OCI-LY7 (cell line): ENCODE measurements around the gene PTBP3. TPM values are rescaled to one million over a fixed set of nuclear protein-coding genes. Genes with fewer than 3 reads are reported as not detected.
A peak's percentile ranks its signal among the peaks of the same experiment; 100 is the strongest.

Experiments used
- BruUV-seq: library from RNA; stranded (reverse); fragments of 400-500 nt; replicated peaks from 2 replicates; lab custom pipeline; 2021; lab: Mats Ljungman, UMichigan
- CTCF ChIA-PET: fragments of 300-600 bp; sonication (Branson Sonifier 250); formaldehyde crosslinking; loops from one replicate; lab custom pipeline; 2022; ENCODE audit warnings: antibody characterized with exemption; ENCODE audit not compliant: unreplicated experiment; lab: Charles Lee
- POLR2A ChIA-PET: fragments of 300-600 bp; sonication (Branson Sonifier 250); formaldehyde crosslinking; loops from one replicate; lab custom pipeline; 2022; ENCODE audit warnings: antibody characterized with exemption; lab: Charles Lee
- DNase-seq: peaks from one replicate; pipeline ENCODE4 v3.0.0-alpha.2; 2015; ENCODE audit warnings: low spot score
- H2AFZ ChIP-seq: fragments of 200-600 bp; sonication (generic), shearing (Covaris generic); 2 replicates; pipeline ENCODE4 v1.6.1; 2014; ENCODE audit warnings: mild to moderate bottlenecking, antibody characterized with exemption, low read length, moderate library complexity
- H3K27ac ChIP-seq: fragments of 200-600 bp; sonication (generic); 2 replicates; pipeline ENCODE4 v1.5.1; 2014; ENCODE audit warnings: mixed run types, low read depth, mild to moderate bottlenecking, moderate library complexity, low read length, inconsistent platforms; ENCODE audit not compliant: poor library complexity, severe bottlenecking
- H3K36me3 ChIP-seq: fragments of 200-600 bp; sonication (generic); 2 replicates; pipeline ENCODE4 v1.6.1; 2014; ENCODE audit warnings: mild to moderate bottlenecking, antibody characterized with exemption, low read length, moderate library complexity, mixed read lengths; ENCODE audit not compliant: insufficient read depth
- H3K4me1 ChIP-seq: fragments of 200-600 bp; sonication (generic); 2 replicates; pipeline ENCODE4 v1.5.1; 2014; ENCODE audit warnings: mild to moderate bottlenecking, low read length; ENCODE audit not compliant: insufficient read depth, poor library complexity, severe bottlenecking
- H3K4me2 ChIP-seq: fragments of 200-600 bp; sonication (generic); 2 replicates; pipeline ENCODE4 v1.6.1; 2014; ENCODE audit warnings: mild to moderate bottlenecking, low read length
- H3K4me3 ChIP-seq: fragments of 200-600 bp; sonication (generic); 2 replicates; pipeline ENCODE4 v1.5.1; 2014; ENCODE audit warnings: mild to moderate bottlenecking, low read depth, low read length; ENCODE audit not compliant: poor library complexity, severe bottlenecking
- H3K79me2 ChIP-seq: fragments of 200-600 bp; sonication (generic); 2 replicates; pipeline ENCODE4 v1.6.1; 2016; ENCODE audit warnings: low read depth, mild to moderate bottlenecking, low read length, moderate library complexity, mixed read lengths; ENCODE audit not compliant: insufficient read depth
- H3K9me2 ChIP-seq: fragments of 200-600 bp; sonication (generic); 2 replicates; pipeline ENCODE4 v1.6.1; 2016; ENCODE audit warnings: mild to moderate bottlenecking, low read length, mixed read lengths; ENCODE audit not compliant: insufficient read depth
- H3K9me3 ChIP-seq: fragments of 200-600 bp; sonication (generic); 2 replicates; pipeline ENCODE4 v1.6.1; 2014; ENCODE audit warnings: mild to moderate bottlenecking, mixed run types, low read length, mixed read lengths
- H4K20me1 ChIP-seq: fragments of 200-600 bp; sonication (generic); 2 replicates; pipeline ENCODE4 v1.6.1; 2014; ENCODE audit warnings: mild to moderate bottlenecking, antibody characterized with exemption, low read length, moderate library complexity, mixed read lengths; ENCODE audit not compliant: insufficient read depth
- CTCF ChIP-seq: fragments of 200-600 bp; sonication (generic); conservative IDR thresholded peaks from 2 replicates; pipeline ENCODE4 v1.5.1; 2014; ENCODE audit warnings: mild to moderate bottlenecking, antibody characterized with exemption, low read length, moderate library complexity, mixed read lengths
- EZH2phosphoT487 ChIP-seq: fragments of 200-600 bp; sonication (generic); IDR thresholded peaks from 2 replicates; pipeline ENCODE4 v1.6.1; 2018; ENCODE audit warnings: low read depth, borderline replicate concordance, mild to moderate bottlenecking, mixed run types, antibody characterized with exemption, low read length, moderate library complexity, mixed read lengths
- intact Hi-C: fragments of 100-400 bp; cut with micrococcal nuclease; formaldehyde crosslinking; loops from one replicate; pipeline ENCODE4 v1.10.0; 2022; ENCODE audit not compliant: unreplicated experiment
- total RNA-seq, 2 experiments: library from RNA; depleted of rRNA in 1 of 2; stranded (reverse); fragments of >200 nt in 1 of 2; shearing (Covaris generic) in 1 of 2; gene quantifications; 2 replicates each; pipeline ENCODE4 v1.2.3, GENCODE V29; 2014 to 2022

The PTBP3 gene
- total RNA-seq, 2 experiments from 2014 or later = 38.1 to 98.2 TPM

GRCh38 chr9:112331674-112331952, 1.8 kb downstream of the PTBP3 start:
- intact Hi-C loops = loop anchor here (5.0 kb wide), 2 partner anchors 386 to 849 kb away; partner anchors contain the start of genes ECPAS and INIP
- POLR2A ChIA-PET = interaction anchor here (0.7 to 1.1 kb wide), 2 partner anchors 24 to 165 kb away, joined by 3 read pairs; no protein-coding TSS in a partner anchor

DNA sequence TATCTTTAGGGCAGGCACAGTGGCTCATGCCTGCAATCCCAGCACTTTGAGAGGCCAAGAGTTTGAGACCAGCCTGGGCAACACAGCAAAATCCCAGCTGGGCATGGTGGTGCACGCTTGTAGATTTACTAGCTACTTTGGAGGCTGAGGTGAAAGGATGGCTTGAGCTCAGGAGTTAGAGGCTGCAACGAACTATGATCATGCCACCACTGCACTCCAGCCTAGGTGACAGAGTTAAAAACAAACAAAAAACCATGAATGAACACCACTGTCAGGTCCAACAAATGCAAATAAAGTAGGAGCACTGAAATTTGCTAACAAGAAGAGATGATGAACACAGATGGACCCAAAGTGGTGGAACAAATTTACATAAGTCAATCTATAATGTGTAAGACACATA, 4.9 kb downstream of the PTBP3 start:
- BruUV-seq = no TSS peak
- POLR2A ChIA-PET = interaction anchor here (0.7 to 1.5 kb wide), 3 partner anchors 9 to 234 kb away, joined by 3 to 9 read pairs (median 7); no protein-coding TSS in a partner anchor

More at GRCh38 chr9:112331674-112331952, 1.8 kb downstream of the PTBP3 start:
- H3K27ac ChIP-seq = peak overlapping the region; percentile 91
- peaks cover 23% of the 10 kb centered on the region for H3K4me1 ChIP-seq
- BruUV-seq = no TSS peak
- H3K79me2 ChIP-seq = peaks cover 62% of the 10 kb centered on the region
- DNase-seq = peak; percentile 17
- no peaks in the 10 kb centered on the region for H3K9me3 ChIP-seq
- peaks cover 26% of the 10 kb centered on the region for H3K36me3 ChIP-seq
- H2AFZ ChIP-seq = no peak overlapping the region
- CTCF ChIA-PET = no interaction called here
- H3K4me3 ChIP-seq = peak overlapping the region; percentile 86
- H3K9me2 ChIP-seq = no peaks in the 10 kb centered on the region
- no peak for TF ChIP-seq CTCF
- TF ChIP-seq EZH2phosphoT487 = no peak
- peaks cover 11% of the 10 kb centered on the region; the same call in 1 of the 2 replicates for H4K20me1 ChIP-seq
- peak overlapping the region; percentile 89 for H3K4me2 ChIP-seq

More for the DNA sequence above, 4.9 kb downstream of the PTBP3 start:
- Histone ChIP-seq H2AFZ (no peak overlapping the region), H3K9me2 (no peaks in the 10 kb centered on the region), H3K36me3 (peaks cover 56% of the 10 kb centered on the region), H3K4me3 (no peak overlapping the region), H3K27ac (no peak overlapping the region), H3K79me2 (peaks cover 92% of the 10 kb centered on the region), H4K20me1 (peaks cover 11% of the 10 kb centered on the region; the same call in 1 of the 2 replicates), H3K4me2 (no peak overlapping the region), H3K4me1 (peaks cover 21% of the 10 kb centered on the region), H3K9me3 (0 out of 2 replicates have a peak, but pooled peaks cover 6% of the 10 kb centered on the region)
- no peak for DNase-seq
- CTCF ChIA-PET = interaction anchor here (0.7 kb wide), 1 partner anchor 15 kb away, joined by 4 read pairs; no protein-coding TSS in a partner anchor
- intact Hi-C loops = no loop called here
- TF ChIP-seq CTCF (no peak), EZH2phosphoT487 (no peak)
